NCI-H345 treated with DMSO at 0.1 percent for 48 hours (cell line): ENCODE data around the gene MMP25.
A peak's percentile ranks its signal among the peaks of the same experiment; 100 is the strongest.

Source experiments
- DNase-seq: peaks from one replicate; lab custom pipeline; 2025; ENCODE audit not compliant: unreplicated experiment; lab: John Stamatoyannopoulos, UW

MMP25 gene

GRCh38 chr16:3015865-3016521 is 30.4 kb upstream of the MMP25 start:
- DNase-seq, result no peak

GRCh38 chr16:3017344-3017743 is 29.0 kb upstream of the MMP25 start:
- DNase-seq, result no peak

GRCh38 chr16:3017794-3018506 is 28.4 kb upstream of the MMP25 start, which contains the start of gene CLDN6:
Gene CLDN6 (minus strand): TSS chr16:3018183. CDS start chr16:3016021, 2,162 bp downstream.
- no peak for DNase-seq

- no peak for DNase-seq
Measured at GRCh38 chr16:3019594-3020246, 26.6 kb upstream of the MMP25 start.

GRCh38 chr16:3020247-3020603 is 26.1 kb upstream of the MMP25 start, which contains the start of gene TNFRSF12A:
Gene TNFRSF12A (plus strand): TSS chr16:3020368. CDS start chr16:3020398, 30 bp downstream.
- DNase-seq, result peak; percentile 47

GRCh38 chr16:3020604-3021448 is 25.5 kb upstream of the MMP25 start:
- peak; percentile 39 for DNase-seq

GRCh38 chr16:3021449-3022207 is 24.7 kb upstream of the MMP25 start:
- DNase-seq, result peak; percentile 62

- no peak for DNase-seq
Measured at GRCh38 chr16:3022208-3022683, 24.1 kb upstream of the MMP25 start.

- peak; percentile 57 for DNase-seq
Measured at GRCh38 chr16:3022684-3023414, 23.5 kb upstream of the MMP25 start.

GRCh38 chr16:3023415-3023668 is 23.0 kb upstream of the MMP25 start:
- DNase-seq, result no peak

- peak; percentile 92 for DNase-seq
Measured at GRCh38 chr16:3023669-3024478, 22.5 kb upstream of the MMP25 start, which contains the start of the genes HCFC1R1 and THOC6. Gene HCFC1R1 (minus strand): TSS chr16:3023942. CDS start chr16:3023941, 1 bp downstream. Gene THOC6 (plus strand): TSS chr16:3024035. CDS start chr16:3024327, 292 bp downstream.

GRCh38 chr16:3025032-3026002 is 21.0 kb upstream of the MMP25 start:
- DNase-seq, result no peak

- no peak for DNase-seq
Measured at GRCh38 chr16:3026003-3026378, 20.4 kb upstream of the MMP25 start.

GRCh38 chr16:3026609-3027488 is 19.5 kb upstream of the MMP25 start:
- no peak for DNase-seq

GRCh38 chr16:3027489-3027795 is 18.9 kb upstream of the MMP25 start:
- no peak for DNase-seq

- peak; percentile 59 for DNase-seq
Measured at GRCh38 chr16:3027983-3028715, 18.2 kb upstream of the MMP25 start.
